ENCODE measurements around the gene ARV1.

The ARV1 gene

GRCh38 chr1:230978491-230979388 is at the start of gene ARV1, which contains the start of gene TTC13:
ARV1 (plus strand) TSS chr1:230979094; CDS start chr1:230979106, 12 bp downstream.
TTC13 (minus strand) TSS chr1:230978861; CDS start chr1:230978830, 31 bp downstream.
- DNase-seq, result peak; percentile 90 to 96 (median 94)

- DNase-seq, result no peak
Observed at GRCh38 chr1:230930986-230931385, 47.9 kb upstream of the ARV1 start.

- no peak for DNase-seq
Observed at GRCh38 chr1:230935852-230936251, 43.0 kb upstream of the ARV1 start.

- no peak for DNase-seq
Observed at GRCh38 chr1:230936475-230936874, 42.4 kb upstream of the ARV1 start.

GRCh38 chr1:230937371-230937770 is 41.5 kb upstream of the ARV1 start:
- no peak for DNase-seq

- DNase-seq, result no peak
Observed at GRCh38 chr1:230938924-230939368, 39.9 kb upstream of the ARV1 start.

- DNase-seq, result no peak
Observed at GRCh38 chr1:230939806-230940489, 38.9 kb upstream of the ARV1 start.

- DNase-seq, result no peak
Observed at GRCh38 chr1:230940848-230941247, 38.0 kb upstream of the ARV1 start.

- DNase-seq, result no peak
Observed at GRCh38 chr1:230943048-230943593, 35.8 kb upstream of the ARV1 start.

GRCh38 chr1:230948301-230948700 is 30.6 kb upstream of the ARV1 start:
- DNase-seq, result no peak

- no peak for DNase-seq
Observed at GRCh38 chr1:230948903-230949302, 30.0 kb upstream of the ARV1 start.

- DNase-seq, result no peak
Observed at GRCh38 chr1:230950404-230950803, 28.5 kb upstream of the ARV1 start.

- DNase-seq, result no peak
Observed at GRCh38 chr1:230957580-230957989, 21.3 kb upstream of the ARV1 start.

- DNase-seq, result no peak
Observed at GRCh38 chr1:230958370-230958769, 20.5 kb upstream of the ARV1 start.

- no peak for DNase-seq
Observed at GRCh38 chr1:230964896-230965295, 14.0 kb upstream of the ARV1 start.

GRCh38 chr1:230965535-230965934 is 13.4 kb upstream of the ARV1 start:
- no peak for DNase-seq

- no peak for DNase-seq
Observed at GRCh38 chr1:230966358-230966873, 12.5 kb upstream of the ARV1 start.

- no peak for DNase-seq
Observed at GRCh38 chr1:230970432-230970831, 8.5 kb upstream of the ARV1 start.

- no peak for DNase-seq
Observed at GRCh38 chr1:230971771-230972170, 7.1 kb upstream of the ARV1 start.

- DNase-seq, result peak in 2 of 4 experiments; percentile 10 to 23
Observed at GRCh38 chr1:230972855-230973271, 6.0 kb upstream of the ARV1 start.

- DNase-seq, result no peak
Observed at GRCh38 chr1:230975636-230976035, 3.3 kb upstream of the ARV1 start.

- DNase-seq, result no peak
Observed at GRCh38 chr1:230976360-230976759, 2.5 kb upstream of the ARV1 start.

All from activated CD4-positive, CD25-positive, alpha-beta regulatory T cell (primary cell).